ENCODE data around the gene EPHB6. TPM values are rescaled to one million over a fixed set of nuclear protein-coding genes. Genes with fewer than 3 reads are reported as not detected.

EPHB6 gene
- polyA plus RNA-seq, 1 experiment, result 7.1 TPM

DNA sequence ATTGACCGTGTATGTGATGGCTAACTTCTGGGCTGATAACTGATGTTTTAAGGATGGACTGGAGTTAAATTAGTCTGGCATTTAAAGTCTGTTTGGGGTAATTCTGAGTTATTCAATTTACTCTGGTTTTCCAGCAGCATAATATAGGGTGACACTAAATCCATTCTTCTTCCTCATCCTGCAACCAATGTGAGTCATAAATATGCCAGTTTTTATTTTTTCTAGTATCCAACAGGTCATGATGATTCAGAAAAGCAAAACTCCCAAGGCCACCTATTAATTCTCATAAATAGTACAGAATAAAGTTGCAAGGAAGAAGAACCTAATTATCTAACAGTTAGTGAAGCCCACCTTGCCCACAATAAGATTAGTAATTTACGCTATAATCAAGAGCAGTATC, 7.5 kb upstream of the EPHB6 start:
- no peak overlapping the region for H3K4me3 ChIP-seq (ENCODE audit: low read depth, low read length)
- ChIA-PET CTCF (no interaction called here), POLR2A (no interaction called here)
- no peaks in the 10 kb centered on the region for H3K36me3 ChIP-seq (ENCODE audit: control insufficient read depth, insufficient read depth, low read length)
- no peak for DNase-seq (ENCODE audit: low read depth)
- TF ChIP-seq, protein P1, sequence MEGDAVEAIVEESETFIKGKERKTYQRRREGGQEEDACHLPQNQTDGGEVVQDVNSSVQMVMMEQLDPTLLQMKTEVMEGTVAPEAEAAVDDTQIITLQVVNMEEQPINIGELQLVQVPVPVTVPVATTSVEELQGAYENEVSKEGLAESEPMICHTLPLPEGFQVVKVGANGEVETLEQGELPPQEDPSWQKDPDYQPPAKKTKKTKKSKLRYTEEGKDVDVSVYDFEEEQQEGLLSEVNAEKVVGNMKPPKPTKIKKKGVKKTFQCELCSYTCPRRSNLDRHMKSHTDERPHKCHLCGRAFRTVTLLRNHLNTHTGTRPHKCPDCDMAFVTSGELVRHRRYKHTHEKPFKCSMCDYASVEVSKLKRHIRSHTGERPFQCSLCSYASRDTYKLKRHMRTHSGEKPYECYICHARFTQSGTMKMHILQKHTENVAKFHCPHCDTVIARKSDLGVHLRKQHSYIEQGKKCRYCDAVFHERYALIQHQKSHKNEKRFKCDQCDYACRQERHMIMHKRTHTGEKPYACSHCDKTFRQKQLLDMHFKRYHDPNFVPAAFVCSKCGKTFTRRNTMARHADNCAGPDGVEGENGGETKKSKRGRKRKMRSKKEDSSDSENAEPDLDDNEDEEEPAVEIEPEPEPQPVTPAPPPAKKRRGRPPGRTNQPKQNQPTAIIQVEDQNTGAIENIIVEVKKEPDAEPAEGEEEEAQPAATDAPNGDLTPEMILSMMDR (IDR thresholded peaks at IDR 0.05; ENCODE audit: insufficient read depth, low read depth, low read length), result no peak
- peaks cover 3% of the 10 kb centered on the region; the same call in 1 of the 2 replicates for H3K27me3 ChIP-seq (ENCODE audit: control insufficient read depth, insufficient read depth, low read length)

DNA sequence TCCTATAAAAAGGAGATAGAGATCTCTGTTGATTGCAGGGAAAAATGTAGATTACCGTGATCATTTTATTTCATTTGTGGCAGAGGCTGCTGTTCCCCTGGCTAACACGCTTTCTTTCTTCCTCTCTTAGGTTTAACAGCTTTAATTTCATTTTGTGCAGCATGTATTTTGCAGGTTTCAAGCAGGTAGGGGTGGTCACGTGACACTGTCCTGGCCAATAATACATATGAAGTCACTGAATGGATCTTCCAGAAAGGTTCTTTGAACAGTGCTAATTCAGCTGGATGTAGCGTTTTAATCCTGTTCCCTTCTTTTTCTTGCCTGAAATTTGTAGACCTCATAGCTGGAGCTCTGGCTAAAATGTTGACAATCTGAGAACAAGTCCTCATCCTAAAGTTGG, 3.6 kb upstream of the EPHB6 start:
- ChIA-PET POLR2A (no interaction called here), CTCF (interaction anchor here (0.7 to 1.8 kb wide), 6 partner anchors 8 to 363 kb away, joined by 3 to 8 read pairs (median 4); no protein-coding TSS in a partner anchor)
- TF ChIP-seq, protein P1 (IDR thresholded peaks at IDR 0.05; ENCODE audit: insufficient read depth, low read depth, low read length), result no peak
- peaks cover 7% of the 10 kb centered on the region for H3K27me3 ChIP-seq (ENCODE audit: control insufficient read depth, insufficient read depth, low read length)
- H3K4me3 ChIP-seq (ENCODE audit: low read depth, low read length), result no peak overlapping the region
- DNase-seq (ENCODE audit: low read depth), result no peak
- no peaks in the 10 kb centered on the region for H3K36me3 ChIP-seq (ENCODE audit: control insufficient read depth, insufficient read depth, low read length)

DNA sequence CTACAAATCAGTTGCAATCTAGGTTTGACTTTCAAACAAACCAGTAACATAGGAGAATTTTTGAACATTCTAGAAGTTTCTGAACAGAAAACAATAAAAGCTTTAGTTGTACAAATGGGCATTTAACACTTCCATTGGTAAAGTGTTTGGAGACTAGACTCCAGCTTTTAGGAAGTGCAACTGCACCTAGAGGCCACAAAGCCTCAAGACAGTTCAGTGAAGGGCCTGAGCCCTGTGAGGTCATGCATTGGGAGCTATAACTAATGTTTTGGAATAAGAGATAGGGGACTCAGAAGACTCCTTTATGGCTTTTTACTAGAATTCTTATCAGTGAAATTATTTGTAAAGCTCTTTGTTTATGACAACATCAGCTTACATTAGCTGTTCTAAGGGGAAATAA, 3.0 kb upstream of the EPHB6 start:
- TF ChIP-seq, protein P1 (IDR thresholded peaks at IDR 0.05; ENCODE audit: insufficient read depth, low read depth, low read length), result no peak
- ChIA-PET CTCF (interaction anchor here (0.7 to 1.8 kb wide), 6 partner anchors 8 to 362 kb away, joined by 3 to 8 read pairs (median 4); no protein-coding TSS in a partner anchor), POLR2A (no interaction called here)
- Histone ChIP-seq H3K4me3 (ENCODE audit: low read depth, low read length) (no peak overlapping the region), H3K27me3 (ENCODE audit: control insufficient read depth, insufficient read depth, low read length) (peaks cover 7% of the 10 kb centered on the region), H3K36me3 (ENCODE audit: control insufficient read depth, insufficient read depth, low read length) (no peaks in the 10 kb centered on the region)
- no peak for DNase-seq (ENCODE audit: low read depth)

DNA sequence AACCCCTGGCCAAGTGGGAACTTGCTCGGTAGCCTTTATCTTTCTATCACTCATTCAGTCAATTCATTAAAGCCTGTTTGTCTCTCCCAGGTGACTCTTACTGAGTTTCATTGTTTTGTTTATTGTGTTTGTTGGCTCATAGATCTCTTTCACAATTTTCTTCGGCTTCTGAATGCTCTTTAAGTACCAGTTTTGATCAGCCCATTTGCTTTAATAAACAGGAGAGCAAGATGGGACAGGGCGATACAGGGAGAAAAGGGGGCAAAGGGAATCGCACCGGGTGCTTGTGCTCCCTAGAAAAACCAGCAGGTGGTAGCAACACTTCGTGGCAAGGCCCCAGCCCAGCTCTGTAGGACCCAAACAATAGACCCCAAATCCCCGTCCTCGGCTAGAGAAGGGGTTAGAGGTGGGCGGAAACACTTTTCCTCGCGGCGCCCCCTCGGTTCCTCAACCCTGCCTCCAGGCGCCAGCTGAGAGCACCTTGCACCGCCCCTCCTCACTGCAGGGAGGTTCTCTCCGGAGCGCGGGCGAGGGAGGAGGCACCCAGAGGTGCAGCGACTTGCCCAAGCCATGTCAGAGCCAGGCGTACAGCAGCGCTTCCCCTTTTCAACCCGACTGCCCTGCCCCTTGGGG, 1.0 kb upstream of the EPHB6 start:
- H3K36me3 ChIP-seq (ENCODE audit: control insufficient read depth, insufficient read depth, low read length), result no peaks in the 10 kb centered on the region
- CTCF ChIA-PET, result interaction anchor here (0.7 to 2.7 kb wide), 15 partner anchors 12 to 361 kb away, joined by 3 to 14 read pairs (median 3); no protein-coding TSS in a partner anchor
- POLR2A ChIA-PET, result no interaction called here
- TF ChIP-seq, protein P1 (IDR thresholded peaks at IDR 0.05; ENCODE audit: insufficient read depth, low read depth, low read length), result peak; percentile 83
- peak overlapping the region; percentile 55 for H3K4me3 ChIP-seq (ENCODE audit: low read depth, low read length)
- no peak for DNase-seq (ENCODE audit: low read depth)
- peaks cover 7% of the 10 kb centered on the region for H3K27me3 ChIP-seq (ENCODE audit: control insufficient read depth, insufficient read depth, low read length)

DNA sequence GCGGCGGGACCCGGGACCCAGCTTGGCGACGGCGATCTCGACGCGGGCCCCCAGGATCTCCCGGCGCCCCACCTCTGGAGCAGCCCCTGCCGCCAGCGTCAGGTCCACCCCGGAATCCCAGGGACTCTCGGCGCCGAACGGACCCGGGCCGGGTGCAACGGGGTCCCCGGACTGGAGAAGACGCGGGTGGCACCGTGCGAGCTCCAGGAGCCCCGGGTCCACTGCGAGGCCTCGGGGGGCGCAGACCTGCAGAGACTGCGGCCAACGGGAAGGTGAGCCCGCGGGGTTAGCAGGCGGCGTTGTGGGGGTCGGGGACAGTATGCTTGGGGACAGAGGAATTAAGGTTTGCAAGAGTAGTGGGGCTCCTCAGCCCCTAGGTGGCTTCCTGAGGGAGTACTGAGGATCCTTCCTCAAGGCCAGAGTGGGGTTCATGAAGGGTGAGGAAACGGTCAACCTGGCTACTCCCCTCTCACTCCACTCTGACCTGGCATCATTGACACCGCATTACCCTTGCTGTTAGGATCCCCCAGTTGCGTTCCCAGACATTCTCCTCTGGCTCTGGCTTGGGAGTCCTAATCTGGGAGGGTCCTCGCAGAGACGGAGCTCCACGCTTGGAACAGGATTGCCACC, 353 bp downstream of the EPHB6 start:
- DNase-seq (ENCODE audit: low read depth), result no peak

More for the DNA sequence above, 353 bp downstream of the EPHB6 start:
- POLR2A ChIA-PET, result no interaction called here
- CTCF ChIA-PET, result interaction anchor here (1.2 to 2.7 kb wide), 6 partner anchors 11 to 360 kb away, joined by 3 to 14 read pairs (median 6); no protein-coding TSS in a partner anchor
- Histone ChIP-seq H3K27me3 (ENCODE audit: control insufficient read depth, insufficient read depth, low read length) (peaks cover 7% of the 10 kb centered on the region), H3K36me3 (ENCODE audit: control insufficient read depth, insufficient read depth, low read length) (no peaks in the 10 kb centered on the region), H3K4me3 (ENCODE audit: low read depth, low read length) (peak overlapping the region; percentile 55)
- TF ChIP-seq, protein P1 (IDR thresholded peaks at IDR 0.05; ENCODE audit: insufficient read depth, low read depth, low read length), result no peak

Measured in BJ (cell line).